ENCODE measurements around the gene ANKMY1. TPM values are rescaled to one million over a fixed set of nuclear protein-coding genes. Genes with fewer than 3 reads are reported as not detected.

ANKMY1 gene
- total RNA-seq, 4 donors from 2014 or later: 11.7 to 30.5 (median 15.3) TPM

- no peak for TF ChIP-seq CTCF (IDR thresholded peaks at IDR 0.05; ENCODE audit: low read depth)
These were observed 8.7 kb upstream of the ANKMY1 start for GRCh38 chr2:240566203-240567136.

GRCh38 chr2:240565333-240566202 lies 7.8 kb upstream of the ANKMY1 start:
- no peak for TF ChIP-seq CTCF (IDR thresholded peaks at IDR 0.05; ENCODE audit: low read depth)

GRCh38 chr2:240564561-240565332 lies 7.0 kb upstream of the ANKMY1 start:
- TF ChIP-seq CTCF (IDR thresholded peaks at IDR 0.05; ENCODE audit: low read depth): no peak

- no peak for TF ChIP-seq CTCF (IDR thresholded peaks at IDR 0.05; ENCODE audit: low read depth)
These were observed 6.3 kb upstream of the ANKMY1 start for GRCh38 chr2:240563951-240564560.

- no peak for TF ChIP-seq CTCF (IDR thresholded peaks at IDR 0.05; ENCODE audit: low read depth)
These were observed 3.7 kb upstream of the ANKMY1 start for GRCh38 chr2:240561325-240561971.

- no peak for TF ChIP-seq CTCF (IDR thresholded peaks at IDR 0.05; ENCODE audit: low read depth)
These were observed 2.9 kb upstream of the ANKMY1 start for GRCh38 chr2:240560480-240561324.
